ENCODE results near the gene HERPUD1.
A peak's percentile ranks its signal among the peaks of the same experiment; 100 is the strongest.

The HERPUD1 gene

DNA sequence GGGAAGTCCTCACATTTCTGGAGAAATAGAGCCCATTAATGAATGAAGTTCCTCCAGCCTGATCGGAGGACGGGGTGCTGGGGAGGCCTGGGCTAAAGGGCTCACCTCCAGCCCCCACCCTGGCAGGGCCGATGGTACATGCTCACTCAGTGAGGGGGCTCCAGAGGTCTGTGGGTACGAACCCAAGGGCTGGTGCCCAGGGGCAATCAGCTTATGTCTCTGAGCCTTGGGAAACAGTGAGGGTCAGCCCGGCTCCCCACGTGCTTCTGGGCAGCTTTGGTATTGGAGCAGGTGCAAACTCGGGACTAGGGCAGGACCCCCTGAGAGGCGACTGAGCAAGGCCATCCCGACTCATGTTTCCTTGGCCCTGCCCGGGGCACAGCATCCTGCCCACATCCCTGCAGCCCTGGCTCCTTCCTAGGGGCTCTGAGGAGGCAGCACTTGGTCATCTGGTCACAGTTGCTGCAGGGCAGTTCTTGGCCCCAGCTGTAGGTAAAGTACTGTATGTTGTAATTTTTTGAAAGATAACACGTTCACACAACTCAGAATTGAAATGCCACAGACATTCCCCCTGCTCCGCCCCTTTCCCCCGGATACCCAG, 28.8 kb downstream of the HERPUD1 start:
- DNase-seq: peak; percentile 24
- no peaks in the 10 kb centered on the region for H3K36me3 ChIP-seq
- no peaks in the 10 kb centered on the region for H3K9me3 ChIP-seq
- TF ChIP-seq, protein P1, sequence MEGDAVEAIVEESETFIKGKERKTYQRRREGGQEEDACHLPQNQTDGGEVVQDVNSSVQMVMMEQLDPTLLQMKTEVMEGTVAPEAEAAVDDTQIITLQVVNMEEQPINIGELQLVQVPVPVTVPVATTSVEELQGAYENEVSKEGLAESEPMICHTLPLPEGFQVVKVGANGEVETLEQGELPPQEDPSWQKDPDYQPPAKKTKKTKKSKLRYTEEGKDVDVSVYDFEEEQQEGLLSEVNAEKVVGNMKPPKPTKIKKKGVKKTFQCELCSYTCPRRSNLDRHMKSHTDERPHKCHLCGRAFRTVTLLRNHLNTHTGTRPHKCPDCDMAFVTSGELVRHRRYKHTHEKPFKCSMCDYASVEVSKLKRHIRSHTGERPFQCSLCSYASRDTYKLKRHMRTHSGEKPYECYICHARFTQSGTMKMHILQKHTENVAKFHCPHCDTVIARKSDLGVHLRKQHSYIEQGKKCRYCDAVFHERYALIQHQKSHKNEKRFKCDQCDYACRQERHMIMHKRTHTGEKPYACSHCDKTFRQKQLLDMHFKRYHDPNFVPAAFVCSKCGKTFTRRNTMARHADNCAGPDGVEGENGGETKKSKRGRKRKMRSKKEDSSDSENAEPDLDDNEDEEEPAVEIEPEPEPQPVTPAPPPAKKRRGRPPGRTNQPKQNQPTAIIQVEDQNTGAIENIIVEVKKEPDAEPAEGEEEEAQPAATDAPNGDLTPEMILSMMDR (IDR thresholded peaks at IDR 0.05; ENCODE audit: low read depth, low read length): no peak
- no peak overlapping the region for H3K4me3 ChIP-seq (ENCODE audit: low read depth, low read length)
- no peaks in the 10 kb centered on the region for H3K4me1 ChIP-seq
- H3K27me3 ChIP-seq: no peaks in the 10 kb centered on the region

DNA sequence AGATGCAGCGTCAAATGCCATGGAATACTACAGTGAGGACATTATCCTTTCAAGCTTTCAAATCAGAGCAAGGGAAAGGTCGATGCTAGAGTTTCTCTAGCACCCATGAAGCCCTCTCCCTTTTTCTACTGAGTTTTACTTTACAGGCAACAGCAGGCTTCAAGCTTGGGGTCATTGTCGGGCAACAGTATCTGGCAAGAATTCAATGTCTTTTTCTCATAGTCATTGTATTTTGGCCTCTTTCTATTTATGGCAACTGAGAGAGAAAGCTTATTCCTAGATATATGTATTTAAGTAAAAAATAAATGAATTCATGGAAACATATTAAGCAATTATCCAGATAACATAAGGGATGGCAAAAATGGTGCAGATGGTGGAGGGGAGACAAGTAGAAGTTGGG, 29.4 kb downstream of the HERPUD1 start:
- no peaks in the 10 kb centered on the region for H3K27me3 ChIP-seq
- H3K36me3 ChIP-seq: no peaks in the 10 kb centered on the region
- TF ChIP-seq, protein P1 (IDR thresholded peaks at IDR 0.05; ENCODE audit: low read depth, low read length): no peak
- H3K4me1 ChIP-seq: no peaks in the 10 kb centered on the region
- no peak overlapping the region for H3K4me3 ChIP-seq (ENCODE audit: low read depth, low read length)
- DNase-seq: no peak
- H3K9me3 ChIP-seq: no peaks in the 10 kb centered on the region

GRCh38 chr16:56961851-56962281, 29.9 kb downstream of the HERPUD1 start, which contains the start of gene CETP:
TSS of gene CETP (plus strand) at chr16:56961950. CDS start at chr16:56961980, 30 bp downstream.
- TF ChIP-seq, protein P1 (IDR thresholded peaks at IDR 0.05; ENCODE audit: low read depth, low read length): no peak
- Histone ChIP-seq H3K4me1 (no peaks in the 10 kb centered on the region), H3K9me3 (no peaks in the 10 kb centered on the region), H3K27me3 (no peaks in the 10 kb centered on the region), H3K4me3 (ENCODE audit: low read depth, low read length) (no peak within 1 kb of the TSS), H3K36me3 (no peaks in the 10 kb centered on the region)
- no peak for DNase-seq

- Histone ChIP-seq H3K27me3 (no peaks in the 10 kb centered on the region), H3K4me1 (no peaks in the 10 kb centered on the region), H3K4me3 (ENCODE audit: low read depth, low read length) (no peak overlapping the region), H3K9me3 (no peaks in the 10 kb centered on the region), H3K36me3 (no peaks in the 10 kb centered on the region)
- TF ChIP-seq, protein P1 (IDR thresholded peaks at IDR 0.05; ENCODE audit: low read depth, low read length): peak; percentile 100
- peak; percentile 96 for DNase-seq
Measured at GRCh38 chr16:56964243-56965148, 32.6 kb downstream of the HERPUD1 start.

- TF ChIP-seq, protein P1 (IDR thresholded peaks at IDR 0.05; ENCODE audit: low read depth, low read length): no peak
- Histone ChIP-seq H3K9me3 (no peaks in the 10 kb centered on the region), H3K27me3 (no peaks in the 10 kb centered on the region), H3K36me3 (no peaks in the 10 kb centered on the region), H3K4me1 (no peaks in the 10 kb centered on the region), H3K4me3 (ENCODE audit: low read depth, low read length) (no peak overlapping the region)
- no peak for DNase-seq
Measured at GRCh38 chr16:56965149-56966092, 33.5 kb downstream of the HERPUD1 start.
